ENCODE measurements around the gene PTPRF. TPM values are rescaled to one million over a fixed set of nuclear protein-coding genes. Genes with fewer than 3 reads are reported as not detected.

PTPRF gene
- total RNA-seq, 2 donors from 2014 or later = 203 to 250 TPM

DNA sequence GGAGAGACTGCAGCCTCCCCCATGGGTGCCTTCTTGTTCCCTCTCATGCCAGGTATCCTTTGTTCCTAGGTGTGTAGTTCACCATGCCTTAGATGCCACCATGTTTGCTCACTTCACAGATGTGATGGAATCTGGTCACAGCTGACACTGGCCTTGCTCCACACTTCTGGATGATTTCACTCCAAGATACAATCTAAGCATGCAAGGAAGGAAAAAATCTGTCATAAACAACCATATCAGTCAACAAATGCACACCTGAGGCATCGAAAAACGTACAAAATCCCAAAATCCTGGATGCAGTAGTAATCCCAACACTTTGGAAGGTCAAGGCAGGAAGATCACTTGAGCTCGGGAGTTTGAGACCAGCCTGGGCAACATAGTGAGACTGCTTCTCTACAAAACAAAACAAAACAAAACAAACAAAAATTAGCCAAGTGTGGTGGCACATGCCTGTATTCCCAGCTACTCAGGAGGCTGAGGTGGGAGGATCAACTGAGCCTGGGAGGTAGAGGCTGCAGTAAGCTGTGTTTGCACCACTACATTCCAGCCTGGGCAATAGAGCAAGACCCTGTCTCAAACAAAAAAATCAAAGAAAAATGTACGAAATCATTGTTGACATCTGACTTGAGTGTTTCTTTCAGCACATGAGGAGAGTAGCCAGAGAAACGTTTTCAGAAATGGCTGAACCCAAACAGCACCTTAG lies 17.1 kb upstream of the PTPRF start:
- H3K9me3 ChIP-seq (ENCODE audit: control insufficient read depth, low read length) = no peaks in the 10 kb centered on the region
- H3K36me3 ChIP-seq (ENCODE audit: control insufficient read depth, insufficient read depth, low read length) = no peaks in the 10 kb centered on the region
- TF ChIP-seq, protein P1, sequence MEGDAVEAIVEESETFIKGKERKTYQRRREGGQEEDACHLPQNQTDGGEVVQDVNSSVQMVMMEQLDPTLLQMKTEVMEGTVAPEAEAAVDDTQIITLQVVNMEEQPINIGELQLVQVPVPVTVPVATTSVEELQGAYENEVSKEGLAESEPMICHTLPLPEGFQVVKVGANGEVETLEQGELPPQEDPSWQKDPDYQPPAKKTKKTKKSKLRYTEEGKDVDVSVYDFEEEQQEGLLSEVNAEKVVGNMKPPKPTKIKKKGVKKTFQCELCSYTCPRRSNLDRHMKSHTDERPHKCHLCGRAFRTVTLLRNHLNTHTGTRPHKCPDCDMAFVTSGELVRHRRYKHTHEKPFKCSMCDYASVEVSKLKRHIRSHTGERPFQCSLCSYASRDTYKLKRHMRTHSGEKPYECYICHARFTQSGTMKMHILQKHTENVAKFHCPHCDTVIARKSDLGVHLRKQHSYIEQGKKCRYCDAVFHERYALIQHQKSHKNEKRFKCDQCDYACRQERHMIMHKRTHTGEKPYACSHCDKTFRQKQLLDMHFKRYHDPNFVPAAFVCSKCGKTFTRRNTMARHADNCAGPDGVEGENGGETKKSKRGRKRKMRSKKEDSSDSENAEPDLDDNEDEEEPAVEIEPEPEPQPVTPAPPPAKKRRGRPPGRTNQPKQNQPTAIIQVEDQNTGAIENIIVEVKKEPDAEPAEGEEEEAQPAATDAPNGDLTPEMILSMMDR (conservative IDR thresholded peaks at IDR 0.05) = no peak
- no peak overlapping the region for H3K9ac ChIP-seq (ENCODE audit: extremely low read depth, low read length, poor library complexity, severe bottlenecking)
- H3K27me3 Mint-ChIP-seq (ENCODE audit: insufficient read depth) = no peaks in the 10 kb centered on the region
- 91 to 100% methylated on average over 3 to 5 of the region's 5 CpGs for WGBS, 2 experiments (ENCODE audit: insufficient coverage in 1 of 2, insufficient read length in 1 of 2)
- H3K4me3 Mint-ChIP-seq = no peak overlapping the region
- H3K9me3 Mint-ChIP-seq = peaks cover 5% of the 10 kb centered on the region
- no peak overlapping the region for H3K27ac ChIP-seq (ENCODE audit: low read depth, low read length)
- DNase-seq = no peak
- peaks cover 9% of the 10 kb centered on the region for H3K4me1 Mint-ChIP-seq
- peaks cover 3% of the 10 kb centered on the region for H3K4me1 ChIP-seq (ENCODE audit: control insufficient read depth, insufficient read depth, low read length)
- no peak overlapping the region for H3K27ac Mint-ChIP-seq
- no peak overlapping the region for H3K4me3 ChIP-seq (ENCODE audit: low read length)
- H3K36me3 Mint-ChIP-seq (ENCODE audit: low read depth) = no peaks in the 10 kb centered on the region
- no peaks in the 10 kb centered on the region for H3K27me3 ChIP-seq (ENCODE audit: control insufficient read depth, insufficient read depth, low read length, poor library complexity, severe bottlenecking)

DNA sequence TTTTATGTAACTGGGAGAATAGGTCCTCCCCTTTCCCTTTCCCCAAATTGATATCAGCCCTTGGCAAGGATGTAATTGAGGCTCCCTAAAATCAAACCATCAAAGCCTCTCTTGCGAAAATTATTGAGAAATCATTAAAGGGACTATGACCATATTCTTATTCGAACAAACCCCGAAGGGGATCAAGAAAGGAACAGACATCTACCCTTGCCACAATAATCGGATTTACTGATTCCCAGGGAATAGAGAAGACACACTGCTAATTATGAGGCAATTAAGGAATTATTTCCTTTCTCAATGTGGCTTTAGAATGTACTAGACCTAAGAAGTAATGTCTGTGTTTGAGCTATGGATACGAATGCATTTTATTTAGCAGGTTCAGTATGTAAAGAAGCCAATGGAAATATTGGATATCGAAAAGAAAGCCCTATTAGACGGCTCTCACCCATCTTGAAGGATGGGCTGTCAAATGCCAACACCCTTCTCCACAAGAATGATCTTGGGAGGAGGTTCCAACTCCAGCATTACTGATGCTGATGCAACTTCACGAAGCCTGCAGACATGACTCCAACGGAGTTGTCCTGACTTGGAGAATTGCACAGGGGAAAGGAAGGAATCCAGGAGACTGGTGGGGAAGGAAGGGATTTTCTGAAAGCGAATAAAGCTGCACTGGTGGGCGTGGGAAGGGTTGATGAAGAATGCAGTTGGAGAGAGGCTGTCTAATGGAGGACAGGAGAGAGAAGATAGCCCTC lies 11.6 kb upstream of the PTPRF start:
- no peak overlapping the region for H3K9ac ChIP-seq (ENCODE audit: extremely low read depth, low read length, poor library complexity, severe bottlenecking)
- no peak overlapping the region for H3K27ac ChIP-seq (ENCODE audit: low read depth, low read length)
- H3K27ac Mint-ChIP-seq = no peak overlapping the region
- H3K9me3 Mint-ChIP-seq = no peaks in the 10 kb centered on the region
- no peak overlapping the region for H3K4me3 ChIP-seq (ENCODE audit: low read length)
- 92 to 96% methylated on average over 9 to 11 of the region's 11 CpGs for WGBS, 2 experiments (ENCODE audit: insufficient coverage in 1 of 2, insufficient read length in 1 of 2)
- H3K9me3 ChIP-seq (ENCODE audit: control insufficient read depth, low read length) = no peaks in the 10 kb centered on the region
- no peaks in the 10 kb centered on the region for H3K27me3 ChIP-seq (ENCODE audit: control insufficient read depth, insufficient read depth, low read length, poor library complexity, severe bottlenecking)
- no peaks in the 10 kb centered on the region for H3K36me3 ChIP-seq (ENCODE audit: control insufficient read depth, insufficient read depth, low read length)
- no peaks in the 10 kb centered on the region for H3K36me3 Mint-ChIP-seq (ENCODE audit: low read depth)
- no peaks in the 10 kb centered on the region for H3K4me1 ChIP-seq (ENCODE audit: control insufficient read depth, insufficient read depth, low read length)
- H3K4me1 Mint-ChIP-seq = peaks cover 15% of the 10 kb centered on the region
- TF ChIP-seq, protein P1 (conservative IDR thresholded peaks at IDR 0.05) = no peak
- H3K27me3 Mint-ChIP-seq (ENCODE audit: insufficient read depth) = peaks cover 10% of the 10 kb centered on the region
- peak; percentile 13 for DNase-seq
- H3K4me3 Mint-ChIP-seq = no peak overlapping the region

DNA sequence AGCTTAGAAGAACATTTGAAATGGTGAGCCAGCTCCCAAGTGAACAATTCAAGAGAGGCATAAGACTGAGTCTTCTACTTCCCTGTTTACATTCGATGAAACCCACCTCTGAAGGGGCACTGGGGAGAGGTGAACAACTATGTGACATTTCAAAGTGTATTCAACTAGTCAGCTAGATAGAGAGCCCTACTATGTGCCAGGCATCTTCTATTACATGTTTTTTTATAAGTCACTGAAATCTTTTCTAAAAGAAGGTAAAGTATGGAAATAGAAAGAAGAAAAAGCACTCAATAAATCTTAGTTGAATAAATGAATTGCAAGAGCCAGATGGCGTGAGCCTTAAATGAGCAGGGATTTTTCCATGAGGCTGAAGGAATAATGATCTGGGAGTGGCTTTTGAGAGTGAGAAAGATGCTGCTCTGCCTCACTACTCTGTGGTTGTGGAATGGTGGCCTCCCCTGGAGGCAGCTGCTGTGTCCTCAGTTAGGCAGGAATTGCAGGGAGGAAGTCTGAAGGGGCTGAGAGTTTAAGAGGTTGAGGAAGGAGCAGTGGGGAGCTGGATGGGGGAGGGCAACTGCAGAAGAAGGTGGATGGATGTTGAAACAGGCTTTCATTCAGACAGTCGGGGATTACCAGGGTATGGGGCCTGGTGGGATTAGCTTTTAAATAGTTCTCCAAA lies 10.4 kb upstream of the PTPRF start:
- Mint-ChIP-seq H3K27me3 (ENCODE audit: insufficient read depth) (peaks cover 10% of the 10 kb centered on the region), H3K4me1 (peaks cover 15% of the 10 kb centered on the region), H3K36me3 (ENCODE audit: low read depth) (no peaks in the 10 kb centered on the region), H3K4me3 (no peak overlapping the region), H3K9me3 (no peaks in the 10 kb centered on the region), H3K27ac (peak overlapping the region; percentile 31)
- 87% methylated on average over 3 of the region's 3 CpGs; no CpG with 5 or more reads in 1 of the 2 experiments for WGBS, 2 experiments (ENCODE audit: insufficient coverage in 1 of 2, insufficient read length in 1 of 2)
- Histone ChIP-seq H3K4me3 (ENCODE audit: low read length) (no peak overlapping the region), H3K4me1 (ENCODE audit: control insufficient read depth, insufficient read depth, low read length) (no peaks in the 10 kb centered on the region), H3K27ac (ENCODE audit: low read depth, low read length) (no peak overlapping the region), H3K9ac (ENCODE audit: extremely low read depth, low read length, poor library complexity, severe bottlenecking) (no peak overlapping the region), H3K9me3 (ENCODE audit: control insufficient read depth, low read length) (no peaks in the 10 kb centered on the region), H3K36me3 (ENCODE audit: control insufficient read depth, insufficient read depth, low read length) (no peaks in the 10 kb centered on the region), H3K27me3 (ENCODE audit: control insufficient read depth, insufficient read depth, low read length, poor library complexity, severe bottlenecking) (no peaks in the 10 kb centered on the region)
- no peak for DNase-seq
- TF ChIP-seq, protein P1 (conservative IDR thresholded peaks at IDR 0.05) = no peak
